Measurements from ENCODE around the gene STPG2.

Gene STPG2

GRCh38 chr4:97953171-97953941, 189.9 kb downstream of the STPG2 start:
- TF ChIP-seq CTCF (IDR thresholded peaks at IDR 0.05; ENCODE audit: borderline replicate concordance, insufficient read depth, low read depth, low read length): no peak
- H3K4me3 ChIP-seq (ENCODE audit: low read depth, low read length): no peak overlapping the region

GRCh38 chr4:97952763-97953162, 190.5 kb downstream of the STPG2 start:
- no peak overlapping the region for H3K4me3 ChIP-seq (ENCODE audit: low read depth, low read length)
- no peak for TF ChIP-seq CTCF (IDR thresholded peaks at IDR 0.05; ENCODE audit: borderline replicate concordance, insufficient read depth, low read depth, low read length)

- TF ChIP-seq CTCF (IDR thresholded peaks at IDR 0.05; ENCODE audit: borderline replicate concordance, insufficient read depth, low read depth, low read length): no peak
- no peak overlapping the region for H3K4me3 ChIP-seq (ENCODE audit: low read depth, low read length)
These were observed 192.4 kb downstream of the STPG2 start for GRCh38 chr4:97950836-97951235.

GRCh38 chr4:97942951-97943350, 200.3 kb downstream of the STPG2 start:
- TF ChIP-seq CTCF (IDR thresholded peaks at IDR 0.05; ENCODE audit: borderline replicate concordance, insufficient read depth, low read depth, low read length): no peak

GRCh38 chr4:97942137-97942536, 201.1 kb downstream of the STPG2 start:
- no peak overlapping the region for H3K4me3 ChIP-seq (ENCODE audit: low read depth, low read length)
- no peak for TF ChIP-seq CTCF (IDR thresholded peaks at IDR 0.05; ENCODE audit: borderline replicate concordance, insufficient read depth, low read depth, low read length)

More at GRCh38 chr4:97942951-97943350, 200.3 kb downstream of the STPG2 start:
- no peak overlapping the region for H3K4me3 ChIP-seq (ENCODE audit: low read depth, low read length)

- TF ChIP-seq CTCF (IDR thresholded peaks at IDR 0.05; ENCODE audit: borderline replicate concordance, insufficient read depth, low read depth, low read length): no peak
- no peak overlapping the region for H3K4me3 ChIP-seq (ENCODE audit: low read depth, low read length)
These were observed 205.1 kb downstream of the STPG2 start for GRCh38 chr4:97938141-97938540.

GRCh38 chr4:97924341-97924958, 218.8 kb downstream of the STPG2 start:
- TF ChIP-seq CTCF (IDR thresholded peaks at IDR 0.05; ENCODE audit: borderline replicate concordance, insufficient read depth, low read depth, low read length): no peak
- H3K4me3 ChIP-seq (ENCODE audit: low read depth, low read length): no peak overlapping the region
